ENCODE results near the gene INPP1. TPM values are rescaled to one million over a fixed set of nuclear protein-coding genes. Genes with fewer than 3 reads are reported as not detected.

INPP1 gene
- total RNA-seq, 1 experiment from 2014 or later, result 9.5 TPM

DNA sequence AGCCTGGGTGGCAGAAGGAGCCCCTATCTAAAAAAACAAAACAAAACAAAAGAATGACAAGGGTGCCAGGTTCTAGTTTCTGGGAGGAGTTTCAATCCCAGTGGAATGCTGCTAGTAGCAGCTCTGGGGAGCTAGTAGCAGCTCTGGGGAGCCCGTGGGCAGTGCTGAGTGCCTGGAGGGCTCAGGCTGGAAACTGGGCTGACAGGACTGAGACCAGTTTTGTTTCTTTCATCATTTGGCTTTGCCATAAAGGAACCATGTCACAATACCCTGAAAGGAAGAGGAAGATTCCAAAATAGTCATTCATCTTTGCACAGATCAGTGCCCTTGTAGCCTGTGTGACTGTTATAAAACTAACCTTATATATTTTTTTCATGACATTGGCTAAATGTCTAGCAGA lies 75.3 kb downstream of the INPP1 start:
- no peaks in the 10 kb centered on the region for H3K9me2 ChIP-seq (ENCODE audit: insufficient read depth)
- no TSS peak for BruUV-seq (replicated peaks)
- CTCF ChIA-PET, result no interaction called here
- H2AFZ ChIP-seq, result no peak overlapping the region
- H3K4me2 ChIP-seq, result no peak overlapping the region
- H3K27me3 ChIP-seq (ENCODE audit: insufficient read depth, low read depth), result no peaks in the 10 kb centered on the region
- H3K4me3 ChIP-seq, result no peak overlapping the region
- intact Hi-C loops (cut with micrococcal nuclease; ENCODE audit: unreplicated experiment), result loop anchor here (10.0 kb wide), 1 partner anchor 46 kb away; no protein-coding TSS in a partner anchor
- H3K36me3 ChIP-seq (ENCODE audit: low read depth), result no peaks in the 10 kb centered on the region
- 0 out of 2 replicates have a peak, but pooled peaks cover 3% of the 10 kb centered on the region for H3F3A ChIP-seq (ENCODE audit: insufficient read depth, low read depth)
- H4K20me1 ChIP-seq (ENCODE audit: insufficient read depth), result no peaks in the 10 kb centered on the region
- POLR2A ChIA-PET (ENCODE audit: unreplicated experiment), result no interaction called here
- H3K27ac ChIP-seq, result no peak overlapping the region
- peak; percentile 32 to 52 for DNase-seq
- H3K9me3 ChIP-seq (ENCODE audit: insufficient read depth, low read depth), result no peaks in the 10 kb centered on the region
- no peaks in the 10 kb centered on the region for H3K4me1 ChIP-seq (replicated peaks; ENCODE audit: insufficient read depth)
- TF ChIP-seq EZH2 (IDR thresholded peaks at IDR 0.05; ENCODE audit: low read depth), result no peak
- TF ChIP-seq, protein P1, sequence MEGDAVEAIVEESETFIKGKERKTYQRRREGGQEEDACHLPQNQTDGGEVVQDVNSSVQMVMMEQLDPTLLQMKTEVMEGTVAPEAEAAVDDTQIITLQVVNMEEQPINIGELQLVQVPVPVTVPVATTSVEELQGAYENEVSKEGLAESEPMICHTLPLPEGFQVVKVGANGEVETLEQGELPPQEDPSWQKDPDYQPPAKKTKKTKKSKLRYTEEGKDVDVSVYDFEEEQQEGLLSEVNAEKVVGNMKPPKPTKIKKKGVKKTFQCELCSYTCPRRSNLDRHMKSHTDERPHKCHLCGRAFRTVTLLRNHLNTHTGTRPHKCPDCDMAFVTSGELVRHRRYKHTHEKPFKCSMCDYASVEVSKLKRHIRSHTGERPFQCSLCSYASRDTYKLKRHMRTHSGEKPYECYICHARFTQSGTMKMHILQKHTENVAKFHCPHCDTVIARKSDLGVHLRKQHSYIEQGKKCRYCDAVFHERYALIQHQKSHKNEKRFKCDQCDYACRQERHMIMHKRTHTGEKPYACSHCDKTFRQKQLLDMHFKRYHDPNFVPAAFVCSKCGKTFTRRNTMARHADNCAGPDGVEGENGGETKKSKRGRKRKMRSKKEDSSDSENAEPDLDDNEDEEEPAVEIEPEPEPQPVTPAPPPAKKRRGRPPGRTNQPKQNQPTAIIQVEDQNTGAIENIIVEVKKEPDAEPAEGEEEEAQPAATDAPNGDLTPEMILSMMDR (conservative IDR thresholded peaks at IDR 0.05), result no peak
- H3K79me2 ChIP-seq (ENCODE audit: low read depth), result no peaks in the 10 kb centered on the region

DNA sequence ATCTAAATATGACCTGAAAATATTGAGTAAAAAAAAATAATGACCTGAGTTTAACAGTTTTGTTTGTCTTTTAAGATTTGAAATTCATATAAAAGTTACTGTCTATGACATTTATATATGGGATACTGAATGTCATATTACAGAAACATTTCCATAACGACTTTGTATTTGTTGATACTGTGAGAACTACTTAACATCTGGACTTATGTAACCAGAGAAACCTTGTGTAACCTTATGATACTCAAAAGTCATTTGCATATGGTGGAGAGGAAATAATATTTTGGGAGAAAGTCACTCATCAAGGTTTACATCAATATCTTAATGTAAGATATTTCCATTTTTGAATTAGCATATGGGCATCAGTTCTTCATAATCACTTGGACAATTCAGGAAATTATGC lies 77.4 kb downstream of the INPP1 start:
- 0 out of 2 replicates have a peak, but pooled peaks cover 3% of the 10 kb centered on the region for H3F3A ChIP-seq (ENCODE audit: insufficient read depth, low read depth)
- no peaks in the 10 kb centered on the region for H3K9me3 ChIP-seq (ENCODE audit: insufficient read depth, low read depth)
- no peak overlapping the region for H3K4me2 ChIP-seq
- H3K9me2 ChIP-seq (ENCODE audit: insufficient read depth), result no peaks in the 10 kb centered on the region
- TF ChIP-seq EZH2 (IDR thresholded peaks at IDR 0.05; ENCODE audit: low read depth), result no peak
- TF ChIP-seq, protein P1 (conservative IDR thresholded peaks at IDR 0.05), result no peak
- ChIA-PET POLR2A (ENCODE audit: unreplicated experiment) (no interaction called here), CTCF (no interaction called here)
- H4K20me1 ChIP-seq (ENCODE audit: insufficient read depth), result no peaks in the 10 kb centered on the region
- H3K4me1 ChIP-seq (replicated peaks; ENCODE audit: insufficient read depth), result no peaks in the 10 kb centered on the region
- DNase-seq, result no peak
- no TSS peak for BruUV-seq (replicated peaks)
- H3K27ac ChIP-seq, result no peak overlapping the region
- H3K27me3 ChIP-seq (ENCODE audit: insufficient read depth, low read depth), result no peaks in the 10 kb centered on the region
- H3K36me3 ChIP-seq (ENCODE audit: low read depth), result no peaks in the 10 kb centered on the region
- intact Hi-C loops (cut with micrococcal nuclease; ENCODE audit: unreplicated experiment), result no loop called here
- no peaks in the 10 kb centered on the region for H3K79me2 ChIP-seq (ENCODE audit: low read depth)
- no peak overlapping the region for H2AFZ ChIP-seq
- H3K4me3 ChIP-seq, result no peak overlapping the region

Other genes with a start within 250 kb of the INPP1 start
- gene HIBCH, start 23.8 kb upstream of the INPP1 start, total RNA-seq (2021), result 14.7 and 17.4 TPM in 2 replicates
- gene MFSD6, start 64.8 kb downstream of the INPP1 start, total RNA-seq (2021), result 13.3 and 15.6 TPM in 2 replicates
- gene NEMP2, start 191.1 kb downstream of the INPP1 start, total RNA-seq (2021), result 8.3 and 9.7 TPM in 2 replicates